A549 (cell line): ENCODE results near the gene GLT1D1. TPM values are rescaled to one million over a fixed set of nuclear protein-coding genes. Genes with fewer than 3 reads are reported as not detected.

Experiments used
- ATAC-seq, 2 experiments: fragments of 200-7000 bp in 1 of 2; fragments of >200 bp in 1 of 2; cut with Nextera tagmentation in 1 of 2; cut with Tn5 transposase in 1 of 2; 3 replicates each; pipeline versions ENCODE4 v1.8.0 to v1.9.1; 2018 to 2020; ENCODE audit warnings: mild to moderate bottlenecking in 1 of 2, moderate library complexity in 1 of 2
- CTCF ChIA-PET: fragments of 300-600 bp; sonication (Branson Sonifier 250); formaldehyde crosslinking; extraction: SDS; loops from one replicate; lab custom pipeline; 2021; ENCODE audit warnings: antibody characterized with exemption, inconsistent platforms; lab: Yijun Ruan, JAX
- POLR2A ChIA-PET: fragments of 350-600 bp; formaldehyde crosslinking; extraction: SDS; loops from one replicate; lab custom pipeline; 2021; ENCODE audit warnings: antibody characterized with exemption, inconsistent platforms; lab: Yijun Ruan, JAX
- DNase-seq, 2 experiments: peaks; one replicate each; pipeline versions ENCODE4 v3.0.0 to v3.0.0-alpha.2; 2011 to 2016; ENCODE audit warnings: low read depth in 1 of 2, low spot score in 1 of 2
- FAIRE-seq: peaks from 2 replicates; lab custom pipeline; 2011; peaks lifted over from hg19 to GRCh38; lab: Jason Lieb, UNC
- H3K27ac ChIP-seq, 2 experiments: fragments of >200 bp; sonication (Bioruptor Twin); formaldehyde crosslinking; 3 replicates each; pipeline ENCODE4 v1.5.1; 2016 to 2017
- H3K4me1 ChIP-seq: fragments of >200 bp; sonication (Bioruptor Twin); formaldehyde crosslinking; 3 replicates; pipeline ENCODE4 v1.6.1; 2016
- H3K4me2 ChIP-seq: fragments of >200 bp; sonication (Bioruptor Twin); formaldehyde crosslinking; 3 replicates; pipeline ENCODE4 v1.6.1; 2016
- H3K4me3 ChIP-seq: fragments of >200 bp; sonication (Bioruptor Twin); formaldehyde crosslinking; 3 replicates; pipeline ENCODE4 v1.5.1; 2016
- H3K9me3 ChIP-seq: fragments of >200 bp; sonication (Bioruptor Twin); formaldehyde crosslinking; 3 replicates; pipeline ENCODE4 v1.6.1; 2016
- CHD4 ChIP-seq: fragments of 200-600 bp; sonication (generic); IDR thresholded peaks from 2 replicates; pipeline ENCODE4 v1.6.1; 2016; ENCODE audit warnings: antibody characterized with exemption, mild to moderate bottlenecking, borderline replicate concordance
- FOXS1 ChIP-seq: fragments of 250-450 bp; sonication (Bioruptor Pico); IDR thresholded peaks from 2 replicates; pipeline ENCODE4 v1.5.0; 2020; ENCODE audit warnings: mild to moderate bottlenecking, moderate library complexity
- KDM1A ChIP-seq: fragments of 200-600 bp; sonication (generic); IDR thresholded peaks from 2 replicates; pipeline ENCODE4 v1.6.1; 2016; ENCODE audit warnings: low read depth, mild to moderate bottlenecking
- MAZ ChIP-seq: fragments of 150-350 bp; IDR thresholded peaks from 2 replicates; pipeline ENCODE4 v1.6.1; 2014; ENCODE audit warnings: antibody characterized with exemption, low read depth, low read length, borderline replicate concordance
- MYC ChIP-seq: IDR thresholded peaks from 2 replicates; pipeline ENCODE4 v1.6.1; 2012; ENCODE audit warnings: mild to moderate bottlenecking, inconsistent platforms, low read length, improper control_type of control experiment, borderline replicate concordance
- NR3C1 ChIP-seq: fragments of >200 bp; sonication (Bioruptor Twin); formaldehyde crosslinking; IDR thresholded peaks from 3 replicates; pipeline ENCODE4 v1.6.1; 2017
- POLR2A ChIP-seq: IDR thresholded peaks from 2 replicates; pipeline ENCODE4 v1.6.1; 2012; ENCODE audit warnings: mild to moderate bottlenecking, low read length
- RAD21 ChIP-seq, 2 experiments: fragments of >200 bp in 1 of 2; sonication (Bioruptor Twin) in 1 of 2; formaldehyde crosslinking in 1 of 2; IDR thresholded peaks in 1 of 2; conservative IDR thresholded peaks in 1 of 2; 2 replicates in 1 of 2; 3 replicates in 1 of 2; pipeline ENCODE4 v1.6.1; 2012 to 2018; ENCODE audit warnings: inconsistent platforms in 1 of 2
- RFX5 ChIP-seq: fragments of 450-650 bp; IDR thresholded peaks from 2 replicates; pipeline ENCODE4 v1.7.1; 2014; ENCODE audit warnings: antibody characterized with exemption, mild to moderate bottlenecking, moderate library complexity
- SREBF2 ChIP-seq: fragments of 450-650 bp; IDR thresholded peaks from 2 replicates; pipeline ENCODE4 v1.6.1; 2014; ENCODE audit warnings: mild to moderate bottlenecking, moderate library complexity
- WGBS: methylation state at CpG from one replicate; pipeline ENCODE4 v1.1.6; 2017; ENCODE audit errors: missing lambda C conversion rate; 5-methylcytosine and 5-hydroxymethylcytosine counted together
- polyA plus RNA-seq, 4 experiments: library from polyadenylated mRNA; depleted of rRNA in 3 of 4; stranded (reverse); fragments of >200 nt; fragmentation: RNase III in 1 of 4; extraction: RNeasy Plus Mini Kit Qiagen cat#74134 plus additional on column Dnase treatment in 1 of 4; gene quantifications; 2 replicates in 3 of 4; 3 replicates in 1 of 4; pipeline ENCODE4 v1.2.3, GENCODE V29; 2011 to 2017
- TF ChIP-seq, protein P1 (sequence below): fragments of 450-650 bp; IDR thresholded peaks from 2 replicates; pipeline ENCODE4 v1.6.1; 2014; ENCODE audit warnings: antibody characterized with exemption
- TF ChIP-seq, protein P2 (sequence below): fragments of 250-450 bp; sonication (Bioruptor Pico); IDR thresholded peaks from 2 replicates; pipeline ENCODE4 v1.5.0; 2021; ENCODE audit warnings: mild to moderate bottlenecking, moderate library complexity, borderline replicate concordance
- TF ChIP-seq, protein P3 (sequence below): IDR thresholded peaks from 2 replicates; pipeline ENCODE4 v1.6.1; 2012; ENCODE audit warnings: low read depth, borderline replicate concordance
- TF ChIP-seq, protein P4 (sequence below): fragments of 200-600 bp; sonication (generic); IDR thresholded peaks from 2 replicates; pipeline ENCODE4 v1.6.1; 2016; ENCODE audit warnings: antibody characterized with exemption, mild to moderate bottlenecking, moderate library complexity

The GLT1D1 gene
- polyA plus RNA-seq, 2 of the 4 experiments (the other 2 are of a cell fraction) = not detected

DNA sequence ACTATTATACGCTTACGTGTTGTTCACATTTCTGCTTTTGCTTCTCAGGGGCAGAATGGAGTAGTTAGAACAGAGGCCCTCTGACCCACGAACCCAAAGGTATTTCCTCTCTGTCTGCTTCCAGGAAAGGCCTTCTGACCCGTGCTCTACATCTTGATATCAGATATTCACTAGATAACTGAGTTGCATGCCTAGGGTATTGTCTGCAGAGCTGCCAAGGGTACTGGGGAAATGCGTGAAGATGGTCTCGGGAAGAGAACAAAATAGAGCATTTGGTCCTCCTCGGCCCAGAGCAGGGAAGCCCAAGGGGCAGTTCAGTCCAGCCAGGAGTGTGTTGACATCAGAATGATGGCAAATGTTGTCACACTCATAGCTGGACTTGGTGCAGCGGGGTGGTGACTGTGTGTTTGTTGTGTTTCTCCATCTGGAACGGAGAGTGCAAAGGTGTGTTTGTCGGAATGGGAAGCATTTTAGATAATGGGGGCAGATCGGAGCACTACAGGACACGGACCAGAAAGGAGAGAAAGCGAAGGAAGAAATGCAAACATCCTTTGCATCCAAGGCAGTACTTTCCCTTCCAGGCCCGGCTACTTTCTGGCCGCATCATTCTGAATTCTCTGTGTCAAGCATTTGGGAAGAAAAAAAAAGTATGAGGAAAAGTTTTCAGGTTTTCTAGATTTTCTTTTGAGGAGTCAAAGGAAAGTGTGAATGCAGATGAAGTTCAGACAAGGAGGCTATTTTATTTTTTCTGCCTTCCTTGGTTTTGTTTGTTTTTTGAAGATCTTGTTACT lies 8.1 kb downstream of the GLT1D1 start:
- H3K9me3 ChIP-seq = no peaks in the 10 kb centered on the region
- DNase-seq (no peak), ATAC-seq (no peak)
- H3K4me1 ChIP-seq = no peaks in the 10 kb centered on the region
- H3K27ac ChIP-seq = no peak overlapping the region
- no peak for TF ChIP-seq NR3C1
- TF ChIP-seq KDM1A = no peak
- TF ChIP-seq, protein P1, sequence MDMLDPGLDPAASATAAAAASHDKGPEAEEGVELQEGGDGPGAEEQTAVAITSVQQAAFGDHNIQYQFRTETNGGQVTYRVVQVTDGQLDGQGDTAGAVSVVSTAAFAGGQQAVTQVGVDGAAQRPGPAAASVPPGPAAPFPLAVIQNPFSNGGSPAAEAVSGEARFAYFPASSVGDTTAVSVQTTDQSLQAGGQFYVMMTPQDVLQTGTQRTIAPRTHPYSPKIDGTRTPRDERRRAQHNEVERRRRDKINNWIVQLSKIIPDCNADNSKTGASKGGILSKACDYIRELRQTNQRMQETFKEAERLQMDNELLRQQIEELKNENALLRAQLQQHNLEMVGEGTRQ = no peak
- TF ChIP-seq POLR2A = no peak
- TF ChIP-seq MAZ = no peak
- TF ChIP-seq MYC = no peak
- TF ChIP-seq RAD21 (conservative IDR thresholded peaks at IDR 0.05 in 1 of 2, IDR thresholded peaks at IDR 0.05 in 1 of 2) = no peak
- TF ChIP-seq, protein P2, sequence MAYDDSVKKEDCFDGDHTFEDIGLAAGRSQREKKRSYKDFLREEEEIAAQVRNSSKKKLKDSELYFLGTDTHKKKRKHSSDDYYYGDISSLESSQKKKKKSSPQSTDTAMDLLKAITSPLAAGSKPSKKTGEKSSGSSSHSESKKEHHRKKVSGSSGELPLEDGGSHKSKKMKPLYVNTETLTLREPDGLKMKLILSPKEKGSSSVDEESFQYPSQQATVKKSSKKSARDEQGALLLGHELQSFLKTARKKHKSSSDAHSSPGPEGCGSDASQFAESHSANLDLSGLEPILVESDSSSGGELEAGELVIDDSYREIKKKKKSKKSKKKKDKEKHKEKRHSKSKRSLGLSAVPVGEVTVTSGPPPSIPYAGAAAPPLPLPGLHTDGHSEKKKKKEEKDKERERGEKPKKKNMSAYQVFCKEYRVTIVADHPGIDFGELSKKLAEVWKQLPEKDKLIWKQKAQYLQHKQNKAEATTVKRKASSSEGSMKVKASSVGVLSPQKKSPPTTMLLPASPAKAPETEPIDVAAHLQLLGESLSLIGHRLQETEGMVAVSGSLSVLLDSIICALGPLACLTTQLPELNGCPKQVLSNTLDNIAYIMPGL (CRISPR knock-in tag) = no peak
- TF ChIP-seq, all 56 proteins: peak for 0
- no peak for FAIRE-seq
- Histone ChIP-seq H3K4me2 (no peak overlapping the region), H3K4me3 (no peak overlapping the region)
- 45% methylated on average over 15 of the region's 15 CpGs for WGBS
- ChIA-PET CTCF (no interaction called here), POLR2A (no interaction called here)

GRCh38 chr12:128863957-128864356 lies 10.7 kb downstream of the GLT1D1 start:
- Histone ChIP-seq H3K4me3 (no peak overlapping the region), H3K9me3 (no peaks in the 10 kb centered on the region), H3K4me1 (no peaks in the 10 kb centered on the region), H3K4me2 (no peak overlapping the region), H3K27ac (no peak overlapping the region)
- ATAC-seq = no peak
- WGBS = 47% methylated on average over 11 of the region's 11 CpGs
- POLR2A ChIA-PET = no interaction called here
- DNase-seq = no peak
- no peak for FAIRE-seq
- CTCF ChIA-PET = no interaction called here
- TF ChIP-seq, protein P3, sequence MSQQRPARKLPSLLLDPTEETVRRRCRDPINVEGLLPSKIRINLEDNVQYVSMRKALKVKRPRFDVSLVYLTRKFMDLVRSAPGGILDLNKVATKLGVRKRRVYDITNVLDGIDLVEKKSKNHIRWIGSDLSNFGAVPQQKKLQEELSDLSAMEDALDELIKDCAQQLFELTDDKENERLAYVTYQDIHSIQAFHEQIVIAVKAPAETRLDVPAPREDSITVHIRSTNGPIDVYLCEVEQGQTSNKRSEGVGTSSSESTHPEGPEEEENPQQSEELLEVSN = no peak
- TF ChIP-seq RFX5 = no peak
- no peak for TF ChIP-seq CHD4
- TF ChIP-seq FOXS1 (CRISPR knock-in tag) = no peak
- TF ChIP-seq RAD21 (conservative IDR thresholded peaks at IDR 0.05 in 1 of 2, IDR thresholded peaks at IDR 0.05 in 1 of 2) = no peak
- no peak for TF ChIP-seq SREBF2
- TF ChIP-seq, protein P4, sequence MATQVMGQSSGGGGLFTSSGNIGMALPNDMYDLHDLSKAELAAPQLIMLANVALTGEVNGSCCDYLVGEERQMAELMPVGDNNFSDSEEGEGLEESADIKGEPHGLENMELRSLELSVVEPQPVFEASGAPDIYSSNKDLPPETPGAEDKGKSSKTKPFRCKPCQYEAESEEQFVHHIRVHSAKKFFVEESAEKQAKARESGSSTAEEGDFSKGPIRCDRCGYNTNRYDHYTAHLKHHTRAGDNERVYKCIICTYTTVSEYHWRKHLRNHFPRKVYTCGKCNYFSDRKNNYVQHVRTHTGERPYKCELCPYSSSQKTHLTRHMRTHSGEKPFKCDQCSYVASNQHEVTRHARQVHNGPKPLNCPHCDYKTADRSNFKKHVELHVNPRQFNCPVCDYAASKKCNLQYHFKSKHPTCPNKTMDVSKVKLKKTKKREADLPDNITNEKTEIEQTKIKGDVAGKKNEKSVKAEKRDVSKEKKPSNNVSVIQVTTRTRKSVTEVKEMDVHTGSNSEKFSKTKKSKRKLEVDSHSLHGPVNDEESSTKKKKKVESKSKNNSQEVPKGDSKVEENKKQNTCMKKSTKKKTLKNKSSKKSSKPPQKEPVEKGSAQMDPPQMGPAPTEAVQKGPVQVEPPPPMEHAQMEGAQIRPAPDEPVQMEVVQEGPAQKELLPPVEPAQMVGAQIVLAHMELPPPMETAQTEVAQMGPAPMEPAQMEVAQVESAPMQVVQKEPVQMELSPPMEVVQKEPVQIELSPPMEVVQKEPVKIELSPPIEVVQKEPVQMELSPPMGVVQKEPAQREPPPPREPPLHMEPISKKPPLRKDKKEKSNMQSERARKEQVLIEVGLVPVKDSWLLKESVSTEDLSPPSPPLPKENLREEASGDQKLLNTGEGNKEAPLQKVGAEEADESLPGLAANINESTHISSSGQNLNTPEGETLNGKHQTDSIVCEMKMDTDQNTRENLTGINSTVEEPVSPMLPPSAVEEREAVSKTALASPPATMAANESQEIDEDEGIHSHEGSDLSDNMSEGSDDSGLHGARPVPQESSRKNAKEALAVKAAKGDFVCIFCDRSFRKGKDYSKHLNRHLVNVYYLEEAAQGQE = no peak
